Activated CD8-positive, alpha-beta memory T cell treated with anti-CD3 and anti-CD28 coated beads, Interleukin-2, amount 50 U/mL, for 24 hours (primary cell): ENCODE results near the gene ATOH8.

Experiments
- DNase-seq: peaks from one replicate; pipeline ENCODE4 v3.0.0-alpha.2; 2020; ENCODE audit errors: extremely low read depth

Gene ATOH8

DNA sequence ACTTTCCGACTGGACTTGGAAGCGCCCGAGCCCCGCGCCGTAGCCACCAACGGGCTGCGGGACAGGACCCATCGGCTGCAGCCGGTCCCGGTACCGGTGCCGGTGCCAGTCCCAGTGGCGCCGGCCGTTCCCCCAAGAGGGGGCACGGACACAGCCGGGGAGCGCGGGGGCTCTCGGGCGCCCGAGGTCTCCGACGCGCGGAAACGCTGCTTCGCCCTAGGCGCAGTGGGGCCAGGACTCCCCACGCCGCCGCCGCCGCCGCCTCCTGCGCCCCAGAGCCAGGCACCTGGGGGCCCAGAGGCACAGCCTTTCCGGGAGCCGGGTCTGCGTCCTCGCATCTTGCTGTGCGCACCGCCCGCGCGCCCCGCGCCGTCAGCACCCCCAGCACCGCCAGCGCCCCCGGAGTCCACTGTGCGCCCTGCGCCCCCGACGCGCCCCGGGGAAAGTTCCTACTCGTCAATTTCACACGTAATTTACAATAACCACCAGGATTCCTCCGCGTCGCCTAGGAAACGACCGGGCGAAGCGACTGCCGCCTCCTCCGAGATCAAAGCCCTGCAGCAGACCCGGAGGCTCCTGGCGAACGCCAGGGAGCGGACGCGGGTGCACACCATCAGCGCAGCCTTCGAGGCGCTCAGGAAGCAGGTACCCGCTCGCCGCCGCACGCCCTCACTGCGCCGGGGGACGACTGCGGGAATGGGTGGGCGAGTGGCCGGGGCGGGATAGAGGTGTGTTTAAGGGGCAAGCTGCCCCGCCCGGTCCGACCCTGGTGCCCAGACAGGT lies 713 bp downstream of the ATOH8 start:
- no peak for DNase-seq

DNA sequence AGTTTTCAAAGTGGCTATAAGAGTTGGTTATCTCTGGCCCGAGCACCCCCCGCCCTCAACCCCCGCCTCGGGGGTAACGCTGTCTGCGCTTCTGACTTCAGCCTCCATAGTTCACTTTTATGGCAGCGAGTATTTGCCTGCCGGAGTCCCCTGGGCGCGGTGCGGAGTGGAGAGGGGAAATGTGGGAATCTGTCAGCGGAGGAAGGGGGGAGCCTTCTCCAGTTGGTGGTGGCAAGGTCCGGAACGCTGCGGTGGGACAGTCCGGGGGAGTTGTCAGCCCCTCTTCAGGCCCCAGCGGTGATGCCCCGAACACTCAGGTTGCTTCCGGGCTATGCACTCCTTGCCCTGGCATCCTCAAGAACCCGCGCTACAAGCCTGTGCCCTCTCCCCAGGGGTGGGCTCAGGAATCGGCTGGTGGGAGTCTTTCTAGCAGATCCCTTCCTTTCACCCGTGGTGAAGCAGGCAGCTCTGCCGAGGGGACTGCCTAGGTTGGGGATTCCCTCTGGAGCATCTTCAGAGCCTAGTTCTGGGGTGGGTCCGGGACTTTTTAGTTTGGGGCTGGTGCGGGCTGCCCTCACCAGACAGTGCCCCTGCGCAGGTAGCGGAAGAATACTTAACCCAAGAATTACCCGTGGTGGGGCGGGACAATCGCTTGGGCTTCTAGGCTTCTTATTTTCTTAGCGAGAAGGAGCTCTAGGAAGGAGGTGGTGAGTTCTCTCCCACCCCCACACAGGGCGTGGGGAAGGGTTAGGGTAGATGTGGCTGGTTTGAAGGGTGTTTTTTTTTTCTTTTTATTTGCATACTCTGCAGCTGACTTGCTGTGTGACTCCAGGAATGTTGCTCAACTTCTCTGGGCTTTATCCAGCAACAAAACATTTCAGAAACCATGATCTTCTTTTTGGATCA lies 1.6 kb downstream of the ATOH8 start:
- no peak for DNase-seq

GRCh38 chr2:85756195-85756594 lies 2.4 kb downstream of the ATOH8 start:
- DNase-seq, result no peak

DNA sequence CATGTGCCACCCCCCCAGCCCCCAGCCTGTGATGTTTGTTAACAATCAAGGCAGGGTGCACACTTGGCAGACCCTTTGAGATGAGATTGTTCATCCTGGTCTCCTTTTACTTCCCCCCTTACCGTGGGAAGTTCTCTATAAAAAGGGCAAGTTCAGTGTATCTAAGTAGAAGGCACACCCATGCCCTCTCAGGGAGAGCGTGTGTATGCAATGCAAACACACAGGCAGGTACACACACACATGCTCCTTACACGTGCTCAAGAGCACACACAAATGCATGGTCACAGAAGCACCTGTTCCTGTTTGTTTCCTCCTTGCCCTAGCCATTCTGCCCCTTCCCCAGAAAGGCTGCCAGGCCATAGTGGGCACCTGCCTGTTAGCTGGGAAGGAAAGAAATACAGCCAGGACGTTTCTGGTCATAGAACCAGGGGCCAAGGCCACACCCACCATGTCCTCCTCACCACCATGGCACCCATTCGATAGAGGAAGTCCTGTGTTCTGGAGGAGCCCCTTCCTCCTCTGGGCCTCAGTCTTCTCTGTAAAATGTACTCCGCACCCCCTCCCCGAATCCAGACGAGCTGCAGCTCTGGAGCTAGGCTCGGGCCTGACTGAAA lies 3.1 kb downstream of the ATOH8 start:
- no peak for DNase-seq

GRCh38 chr2:85757860-85758259 lies 4.1 kb downstream of the ATOH8 start:
- no peak for DNase-seq

GRCh38 chr2:85758361-85759256 lies 4.8 kb downstream of the ATOH8 start:
- no peak for DNase-seq

DNA sequence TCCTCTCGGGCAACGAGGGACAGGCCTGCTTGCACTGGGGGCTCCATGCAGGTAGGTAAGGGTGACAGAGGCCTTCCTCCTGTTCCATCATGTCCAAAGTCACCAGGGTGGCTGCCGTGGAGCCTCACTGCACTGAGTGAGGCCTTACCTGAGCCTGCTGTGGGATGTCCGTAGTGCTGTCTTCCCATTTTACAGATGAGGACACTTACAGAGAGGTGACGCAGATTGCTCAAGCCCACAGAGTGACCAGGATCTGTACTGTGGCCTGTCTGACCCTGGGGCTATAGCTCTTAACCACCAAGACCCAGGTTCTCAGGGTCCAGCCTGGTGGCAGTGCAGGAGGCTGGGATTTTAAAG lies 5.4 kb downstream of the ATOH8 start:
- no peak for DNase-seq

DNA sequence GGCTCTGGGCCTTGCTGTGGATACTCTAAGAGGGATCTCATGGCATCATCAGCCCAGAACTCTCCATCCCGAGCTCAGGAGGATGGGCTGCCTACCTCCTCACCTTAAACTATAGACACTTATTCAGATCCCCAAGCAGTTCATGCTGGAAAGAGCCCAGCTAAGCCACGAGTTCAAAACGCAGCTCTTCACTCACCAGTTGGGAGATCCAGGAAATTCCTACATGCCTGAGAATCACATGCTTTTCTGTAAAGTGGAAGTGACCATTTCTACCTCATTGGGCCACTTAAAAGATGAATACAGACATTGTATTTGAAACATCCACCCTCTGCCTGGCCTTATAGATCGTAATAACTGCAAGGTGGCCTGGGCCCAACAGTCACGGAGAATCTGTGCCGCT lies 6.6 kb downstream of the ATOH8 start:
- DNase-seq, result no peak

DNA sequence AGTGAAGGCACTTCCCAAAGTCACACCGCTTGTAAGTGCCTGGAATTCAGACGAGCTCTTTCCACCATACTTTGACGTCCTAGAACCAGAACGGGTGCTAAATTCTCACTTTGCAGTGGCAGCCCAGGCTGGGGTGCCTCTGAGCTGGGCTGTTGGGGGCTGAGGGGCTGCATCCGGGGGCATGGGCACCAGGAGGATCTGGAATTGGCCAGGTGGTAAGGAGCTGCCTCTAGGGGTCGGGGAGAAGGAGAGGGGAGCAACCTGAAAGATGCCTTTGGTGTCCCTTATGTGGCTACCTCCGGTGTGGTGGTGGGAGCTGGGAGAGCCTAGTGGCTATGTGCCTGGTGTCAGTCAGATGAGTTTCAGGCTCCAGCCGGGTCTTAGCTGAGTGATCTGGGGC lies 7.1 kb downstream of the ATOH8 start:
- DNase-seq, result no peak

DNA sequence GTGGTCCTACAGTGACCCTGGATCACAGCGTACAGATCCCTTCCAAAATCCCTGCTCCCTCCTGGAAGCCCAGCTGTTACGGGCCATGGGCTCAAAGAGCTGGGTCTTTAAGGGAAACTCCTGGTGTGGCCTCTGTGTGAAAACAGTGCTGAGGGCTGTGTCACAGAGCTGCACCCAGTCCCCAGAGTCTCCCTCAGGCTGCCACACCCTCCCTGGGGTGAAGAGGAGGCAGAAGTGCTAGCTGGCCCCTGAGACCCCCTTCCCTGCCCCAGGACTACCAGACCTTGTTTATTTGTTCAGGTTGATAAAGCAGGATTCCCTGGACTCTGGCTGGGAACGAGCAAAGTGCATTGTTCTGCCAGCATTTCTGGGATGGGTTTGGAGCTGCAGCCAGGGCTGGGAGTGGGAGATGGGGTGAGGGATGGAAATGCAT lies 7.7 kb downstream of the ATOH8 start:
- DNase-seq, result no peak

- no peak for DNase-seq
These were observed 8.2 kb downstream of the ATOH8 start for GRCh38 chr2:85761946-85762345.

GRCh38 chr2:85763132-85763531 lies 9.3 kb downstream of the ATOH8 start:
- no peak for DNase-seq

DNA sequence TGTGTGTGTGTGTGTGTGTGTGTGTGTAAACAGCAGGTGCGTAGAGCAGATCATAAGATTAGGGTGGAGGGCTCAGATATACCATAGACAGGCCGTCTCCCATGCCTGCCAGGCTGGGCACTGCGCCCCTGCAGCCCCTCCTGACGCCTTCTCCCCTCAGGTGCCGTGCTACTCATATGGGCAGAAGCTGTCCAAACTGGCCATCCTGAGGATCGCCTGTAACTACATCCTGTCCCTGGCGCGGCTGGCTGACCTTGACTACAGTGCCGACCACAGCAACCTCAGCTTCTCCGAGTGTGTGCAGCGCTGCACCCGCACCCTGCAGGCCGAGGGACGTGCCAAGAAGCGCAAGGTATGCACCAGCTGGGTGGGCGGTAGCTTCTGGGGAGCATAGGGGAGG lies 10.0 kb downstream of the ATOH8 start:
- no peak for DNase-seq

- DNase-seq, result no peak
These were observed 11.4 kb downstream of the ATOH8 start for GRCh38 chr2:85765081-85765731.

DNA sequence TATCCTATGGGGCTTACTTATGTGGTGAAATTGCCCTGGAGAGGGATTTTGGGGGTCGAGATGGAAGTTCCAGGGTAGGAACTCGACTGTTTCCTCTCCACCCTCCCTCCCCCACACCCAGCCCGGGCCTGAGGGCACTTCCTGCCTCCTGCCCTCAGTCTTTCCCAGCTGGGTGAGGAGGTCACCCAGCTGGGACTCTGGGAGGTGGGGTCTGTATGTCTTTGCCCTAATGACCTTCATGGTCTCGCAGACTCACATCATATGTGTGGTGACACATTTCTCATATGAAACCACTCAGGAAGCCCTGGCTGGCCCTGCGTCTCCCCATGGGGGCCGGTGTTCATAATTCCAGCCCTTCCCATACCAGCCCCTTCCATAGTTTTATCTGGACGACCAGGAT lies 12.4 kb downstream of the ATOH8 start:
- DNase-seq, result no peak

GRCh38 chr2:85767803-85768665 lies 14.2 kb downstream of the ATOH8 start:
- no peak for DNase-seq

DNA sequence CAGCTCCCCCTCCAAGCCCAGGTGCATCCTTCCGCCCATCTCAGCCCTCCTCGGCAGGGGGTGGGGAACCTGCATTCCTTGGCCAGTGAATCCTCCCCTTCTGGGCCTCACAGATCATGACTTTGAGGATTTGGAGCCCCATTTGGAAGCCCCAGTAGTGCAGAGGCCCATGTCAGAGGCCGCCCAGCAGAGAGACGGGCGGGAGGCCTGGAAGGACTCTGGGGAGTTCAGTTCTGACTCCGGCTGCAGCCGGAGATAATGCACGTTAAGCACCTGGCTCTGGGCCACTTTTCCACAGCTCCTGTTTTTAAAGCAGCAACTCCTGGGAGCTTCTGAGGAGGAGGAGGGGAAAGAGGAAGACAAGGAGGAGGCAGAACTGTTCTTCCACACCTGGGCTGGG lies 14.9 kb downstream of the ATOH8 start:
- DNase-seq, result no peak

- DNase-seq, result no peak
These were observed 15.6 kb downstream of the ATOH8 start for GRCh38 chr2:85769236-85769982.

- no peak for DNase-seq
These were observed 16.2 kb downstream of the ATOH8 start for GRCh38 chr2:85769983-85770362.
